GM23338 (cell line): ENCODE data around the gene ATXN7L1. TPM values are rescaled to one million over a fixed set of nuclear protein-coding genes. Genes with fewer than 3 reads are reported as not detected.

Experiments used
- ATAC-seq: fragments of 200-7000 bp; cut with Tn5 transposase; 3 replicates; pipeline ENCODE4 v1.9.1; 2020
- DNase-seq: peaks from one replicate; pipeline ENCODE4 v3.0.0-alpha.2; 2015; ENCODE audit warnings: low spot score
- H2AFZ ChIP-seq: fragments of 200-600 bp; sonication (generic); 2 replicates; pipeline ENCODE4 v1.8.0; 2016; ENCODE audit warnings: antibody characterized with exemption, mild to moderate bottlenecking, moderate library complexity
- H3F3A ChIP-seq: fragments of 200-600 bp; sonication (generic); replicated peaks from 2 replicates; pipeline ENCODE4 v1.8.0; 2017; ENCODE audit warnings: antibody characterized with exemption, mixed run types, low read depth
- H3K27ac ChIP-seq: fragments of 200-600 bp; sonication (generic); 2 replicates; pipeline ENCODE4 v1.6.1; 2016; ENCODE audit warnings: low read depth
- H3K27me3 ChIP-seq: fragments of 200-600 bp; sonication (generic); 2 replicates; pipeline ENCODE4 v1.8.0; 2016; ENCODE audit warnings: mild to moderate bottlenecking, mixed run types, moderate library complexity; ENCODE audit not compliant: insufficient read depth
- H3K36me3 ChIP-seq: fragments of 200-600 bp; sonication (generic); 2 replicates; pipeline ENCODE4 v1.8.0; 2016; ENCODE audit warnings: mild to moderate bottlenecking; ENCODE audit not compliant: insufficient read depth
- H3K4me1 ChIP-seq: fragments of 200-600 bp; sonication (generic); 2 replicates; pipeline ENCODE4 v1.8.0; 2016; ENCODE audit warnings: mild to moderate bottlenecking, moderate library complexity; ENCODE audit not compliant: insufficient read depth
- H3K4me2 ChIP-seq: fragments of 200-600 bp; sonication (generic); 2 replicates; pipeline ENCODE4 v1.7.1; 2017; ENCODE audit warnings: mixed run types
- H3K4me3 ChIP-seq: fragments of 200-600 bp; sonication (generic); 2 replicates; pipeline ENCODE4 v1.6.1; 2016; ENCODE audit warnings: mixed run types
- H3K79me2 ChIP-seq: fragments of 200-600 bp; sonication (generic); replicated peaks from 2 replicates; pipeline ENCODE4 v1.8.0; 2017; ENCODE audit warnings: mild to moderate bottlenecking; ENCODE audit not compliant: insufficient read depth
- H3K9me2 ChIP-seq: fragments of 200-600 bp; sonication (generic); 2 replicates; pipeline ENCODE4 v1.8.0; 2017; ENCODE audit not compliant: insufficient read depth
- H4K20me1 ChIP-seq: fragments of 200-600 bp; sonication (generic); replicated peaks from 2 replicates; pipeline ENCODE4 v1.8.0; 2017; ENCODE audit warnings: mild to moderate bottlenecking; ENCODE audit not compliant: insufficient read depth
- H3K27ac Mint-ChIP-seq: 2 replicates; pipeline ENCODE4 v1.8.0; 2020; ENCODE audit warnings: inconsistent platforms, mild to moderate bottlenecking, moderate library complexity, mixed read lengths
- H3K27me3 Mint-ChIP-seq: 3 replicates; pipeline ENCODE4 v1.8.0; 2022; ENCODE audit warnings: low read depth, mild to moderate bottlenecking, moderate library complexity, mixed read lengths, inconsistent platforms; ENCODE audit not compliant: insufficient read depth, poor library complexity
- H3K36me3 Mint-ChIP-seq: 3 replicates; pipeline ENCODE4 v1.8.0; 2021; ENCODE audit warnings: low read depth, mild to moderate bottlenecking, inconsistent platforms, moderate library complexity, mixed read lengths
- H3K4me1 Mint-ChIP-seq: 3 replicates; pipeline ENCODE4 v1.8.0; 2020; ENCODE audit warnings: mild to moderate bottlenecking, inconsistent platforms, mixed read lengths
- H3K4me3 Mint-ChIP-seq: 3 replicates; pipeline ENCODE4 v1.8.0; 2021; ENCODE audit warnings: moderate library complexity, mild to moderate bottlenecking, inconsistent platforms, mixed read lengths
- H3K9me3 Mint-ChIP-seq: 3 replicates; pipeline ENCODE4 v1.8.0; 2020; ENCODE audit warnings: moderate library complexity, mild to moderate bottlenecking, inconsistent platforms, mixed read lengths
- EZH2phosphoT487 ChIP-seq: fragments of 200-600 bp; sonication (generic); IDR thresholded peaks from one replicate; pipeline ENCODE4 v1.8.1; 2018; ENCODE audit warnings: antibody characterized with exemption; ENCODE audit not compliant: unreplicated experiment
- NANOG ChIP-seq: IDR thresholded peaks from 2 replicates; pipeline ENCODE4 v1.6.1; 2016; ENCODE audit warnings: antibody characterized with exemption, borderline replicate concordance
- POLR2AphosphoS5 ChIP-seq: IDR thresholded peaks from 2 replicates; pipeline ENCODE4 v1.6.1; 2016; ENCODE audit warnings: antibody characterized with exemption, low read depth
- ZNF331 ChIP-seq: fragments of 250-450 bp; sonication (Bioruptor Pico); IDR thresholded peaks from 2 replicates; pipeline ENCODE4 v1.5.0; 2020; ENCODE audit warnings: low read depth, mild to moderate bottlenecking, moderate library complexity
- polyA plus RNA-seq: library from polyadenylated mRNA; unstranded; fragments of >200 nt; fragmentation: Nextera tagmentation; extraction: Ambion mirVana; gene quantifications from 2 replicates; pipeline ENCODE4 v1.2.1, GENCODE V29; 2016
- total RNA-seq: library from RNA; depleted of rRNA; stranded (reverse); fragments of >200 nt; shearing (Covaris generic); gene quantifications from 2 replicates; pipeline ENCODE4 v1.2.3, GENCODE V29; 2014
- TF ChIP-seq, protein P1 (sequence below): IDR thresholded peaks from one replicate; pipeline ENCODE4 v1.6.1; 2018; ENCODE audit warnings: antibody characterized with exemption; ENCODE audit not compliant: unreplicated experiment
- TF ChIP-seq, protein P2 (sequence below): fragments of 250-450 bp; sonication (Bioruptor Pico); IDR thresholded peaks from 2 replicates; pipeline ENCODE4 v1.5.0; 2020; ENCODE audit warnings: mild to moderate bottlenecking, moderate library complexity

The ATXN7L1 gene
- total and polyA plus RNA-seq, 2 experiments from 2014 or later = 22.8 to 29.8 TPM

DNA sequence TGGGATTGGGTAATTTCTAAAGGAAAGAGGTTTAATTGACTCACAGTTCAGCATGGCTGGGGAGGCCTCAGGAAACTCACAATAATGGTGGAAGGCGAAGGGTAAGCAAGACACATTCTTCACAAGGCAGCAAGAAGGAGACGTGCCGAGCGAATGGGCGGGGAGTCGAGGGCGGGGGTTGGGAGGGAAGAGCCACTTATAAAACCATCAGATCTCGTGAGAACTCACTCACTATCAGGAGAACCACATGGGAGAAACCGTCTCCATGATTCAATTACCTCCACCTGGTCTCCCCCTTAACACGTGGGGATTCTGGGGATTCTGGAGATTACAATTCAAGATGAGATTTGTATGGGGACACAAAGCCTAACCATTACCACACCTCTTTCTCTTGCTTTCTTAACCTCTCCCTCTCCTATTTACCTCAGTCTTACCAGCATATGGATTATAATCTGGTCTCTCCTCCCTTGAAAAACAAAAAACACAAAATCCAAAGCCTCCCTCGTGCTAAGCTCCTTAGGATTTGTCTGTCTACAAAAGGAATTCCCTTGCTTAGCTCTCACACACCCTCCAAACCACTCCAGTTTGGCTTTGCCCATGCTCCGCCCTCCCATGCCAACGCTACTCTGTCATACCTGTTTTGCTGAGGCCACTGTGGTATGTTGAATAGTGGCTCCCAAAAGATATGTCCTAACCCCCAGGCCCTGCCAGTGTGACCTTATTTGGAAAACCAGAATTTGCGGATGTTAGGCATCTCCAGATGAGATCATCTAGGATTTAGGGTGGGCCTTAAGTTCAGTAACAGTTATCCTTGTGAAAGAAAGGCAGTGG lies 275.5 kb downstream of the ATXN7L1 start:
- no peak overlapping the region for H2AFZ ChIP-seq
- H3K9me2 ChIP-seq = peaks cover 8% of the 10 kb centered on the region; the same call in 1 of the 2 replicates
- no peak for TF ChIP-seq NANOG
- TF ChIP-seq, protein P1, sequence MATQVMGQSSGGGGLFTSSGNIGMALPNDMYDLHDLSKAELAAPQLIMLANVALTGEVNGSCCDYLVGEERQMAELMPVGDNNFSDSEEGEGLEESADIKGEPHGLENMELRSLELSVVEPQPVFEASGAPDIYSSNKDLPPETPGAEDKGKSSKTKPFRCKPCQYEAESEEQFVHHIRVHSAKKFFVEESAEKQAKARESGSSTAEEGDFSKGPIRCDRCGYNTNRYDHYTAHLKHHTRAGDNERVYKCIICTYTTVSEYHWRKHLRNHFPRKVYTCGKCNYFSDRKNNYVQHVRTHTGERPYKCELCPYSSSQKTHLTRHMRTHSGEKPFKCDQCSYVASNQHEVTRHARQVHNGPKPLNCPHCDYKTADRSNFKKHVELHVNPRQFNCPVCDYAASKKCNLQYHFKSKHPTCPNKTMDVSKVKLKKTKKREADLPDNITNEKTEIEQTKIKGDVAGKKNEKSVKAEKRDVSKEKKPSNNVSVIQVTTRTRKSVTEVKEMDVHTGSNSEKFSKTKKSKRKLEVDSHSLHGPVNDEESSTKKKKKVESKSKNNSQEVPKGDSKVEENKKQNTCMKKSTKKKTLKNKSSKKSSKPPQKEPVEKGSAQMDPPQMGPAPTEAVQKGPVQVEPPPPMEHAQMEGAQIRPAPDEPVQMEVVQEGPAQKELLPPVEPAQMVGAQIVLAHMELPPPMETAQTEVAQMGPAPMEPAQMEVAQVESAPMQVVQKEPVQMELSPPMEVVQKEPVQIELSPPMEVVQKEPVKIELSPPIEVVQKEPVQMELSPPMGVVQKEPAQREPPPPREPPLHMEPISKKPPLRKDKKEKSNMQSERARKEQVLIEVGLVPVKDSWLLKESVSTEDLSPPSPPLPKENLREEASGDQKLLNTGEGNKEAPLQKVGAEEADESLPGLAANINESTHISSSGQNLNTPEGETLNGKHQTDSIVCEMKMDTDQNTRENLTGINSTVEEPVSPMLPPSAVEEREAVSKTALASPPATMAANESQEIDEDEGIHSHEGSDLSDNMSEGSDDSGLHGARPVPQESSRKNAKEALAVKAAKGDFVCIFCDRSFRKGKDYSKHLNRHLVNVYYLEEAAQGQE = no peak
- DNase-seq = peak; percentile 45
- no peak overlapping the region for H3K4me3 ChIP-seq
- H3F3A ChIP-seq = no peaks in the 10 kb centered on the region
- ATAC-seq = peak; percentile 38
- peaks cover 34% of the 10 kb centered on the region for H3K4me1 Mint-ChIP-seq
- H3K27me3 ChIP-seq = no peaks in the 10 kb centered on the region
- H3K4me2 ChIP-seq = peak overlapping the region; percentile 23; the same call in 1 of the 2 replicates
- H3K4me1 ChIP-seq = peaks cover 15% of the 10 kb centered on the region
- no peaks in the 10 kb centered on the region for H3K36me3 ChIP-seq
- H3K4me3 Mint-ChIP-seq = no peak overlapping the region
- peaks cover 17% of the 10 kb centered on the region for H3K27me3 Mint-ChIP-seq
- H4K20me1 ChIP-seq = no peaks in the 10 kb centered on the region
- peaks cover 13% of the 10 kb centered on the region for H3K36me3 Mint-ChIP-seq
- H3K27ac Mint-ChIP-seq = peak overlapping the region; percentile 23
- H3K79me2 ChIP-seq = no peaks in the 10 kb centered on the region
- H3K27ac ChIP-seq = peak overlapping the region; percentile 34
- H3K9me3 Mint-ChIP-seq = peaks cover 9% of the 10 kb centered on the region; the same call in 1 of the 3 replicates

DNA sequence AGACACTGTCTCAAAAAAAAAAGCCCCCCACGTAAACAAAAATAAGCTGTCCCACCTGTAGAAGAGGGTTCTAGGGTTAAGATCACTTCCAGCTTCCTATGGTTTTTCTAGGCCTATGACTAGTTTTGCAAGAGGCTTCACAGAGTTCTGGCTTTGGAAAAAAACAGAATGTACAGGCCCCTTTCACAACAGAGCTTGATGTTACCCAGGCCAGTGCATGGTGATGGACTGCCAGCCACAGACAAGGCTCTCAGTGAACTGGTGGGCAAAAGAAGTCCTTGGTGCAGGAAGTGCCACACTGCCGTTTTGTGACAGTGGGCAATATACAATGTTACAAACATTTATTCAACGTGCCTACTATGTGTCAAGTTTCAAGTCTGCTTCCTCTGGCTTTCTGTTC lies 276.8 kb downstream of the ATXN7L1 start:
- H3K4me1 Mint-ChIP-seq = peaks cover 40% of the 10 kb centered on the region
- H3K27ac Mint-ChIP-seq = no peak overlapping the region
- peaks cover 9% of the 10 kb centered on the region; the same call in 1 of the 3 replicates for H3K9me3 Mint-ChIP-seq
- Histone ChIP-seq H3K27me3 (no peaks in the 10 kb centered on the region), H3K4me1 (peaks cover 15% of the 10 kb centered on the region), H4K20me1 (no peaks in the 10 kb centered on the region), H3K4me3 (no peak overlapping the region), H3K36me3 (no peaks in the 10 kb centered on the region), H3K27ac (no peak overlapping the region), H3K4me2 (no peak overlapping the region), H3K79me2 (no peaks in the 10 kb centered on the region), H2AFZ (no peak overlapping the region), H3F3A (no peaks in the 10 kb centered on the region), H3K9me2 (peaks cover 8% of the 10 kb centered on the region; the same call in 1 of the 2 replicates)
- ATAC-seq = no peak
- no peak for TF ChIP-seq EZH2phosphoT487
- no peak for TF ChIP-seq ZNF331
- no peak for TF ChIP-seq POLR2AphosphoS5
- TF ChIP-seq NANOG = no peak
- TF ChIP-seq, protein P2, sequence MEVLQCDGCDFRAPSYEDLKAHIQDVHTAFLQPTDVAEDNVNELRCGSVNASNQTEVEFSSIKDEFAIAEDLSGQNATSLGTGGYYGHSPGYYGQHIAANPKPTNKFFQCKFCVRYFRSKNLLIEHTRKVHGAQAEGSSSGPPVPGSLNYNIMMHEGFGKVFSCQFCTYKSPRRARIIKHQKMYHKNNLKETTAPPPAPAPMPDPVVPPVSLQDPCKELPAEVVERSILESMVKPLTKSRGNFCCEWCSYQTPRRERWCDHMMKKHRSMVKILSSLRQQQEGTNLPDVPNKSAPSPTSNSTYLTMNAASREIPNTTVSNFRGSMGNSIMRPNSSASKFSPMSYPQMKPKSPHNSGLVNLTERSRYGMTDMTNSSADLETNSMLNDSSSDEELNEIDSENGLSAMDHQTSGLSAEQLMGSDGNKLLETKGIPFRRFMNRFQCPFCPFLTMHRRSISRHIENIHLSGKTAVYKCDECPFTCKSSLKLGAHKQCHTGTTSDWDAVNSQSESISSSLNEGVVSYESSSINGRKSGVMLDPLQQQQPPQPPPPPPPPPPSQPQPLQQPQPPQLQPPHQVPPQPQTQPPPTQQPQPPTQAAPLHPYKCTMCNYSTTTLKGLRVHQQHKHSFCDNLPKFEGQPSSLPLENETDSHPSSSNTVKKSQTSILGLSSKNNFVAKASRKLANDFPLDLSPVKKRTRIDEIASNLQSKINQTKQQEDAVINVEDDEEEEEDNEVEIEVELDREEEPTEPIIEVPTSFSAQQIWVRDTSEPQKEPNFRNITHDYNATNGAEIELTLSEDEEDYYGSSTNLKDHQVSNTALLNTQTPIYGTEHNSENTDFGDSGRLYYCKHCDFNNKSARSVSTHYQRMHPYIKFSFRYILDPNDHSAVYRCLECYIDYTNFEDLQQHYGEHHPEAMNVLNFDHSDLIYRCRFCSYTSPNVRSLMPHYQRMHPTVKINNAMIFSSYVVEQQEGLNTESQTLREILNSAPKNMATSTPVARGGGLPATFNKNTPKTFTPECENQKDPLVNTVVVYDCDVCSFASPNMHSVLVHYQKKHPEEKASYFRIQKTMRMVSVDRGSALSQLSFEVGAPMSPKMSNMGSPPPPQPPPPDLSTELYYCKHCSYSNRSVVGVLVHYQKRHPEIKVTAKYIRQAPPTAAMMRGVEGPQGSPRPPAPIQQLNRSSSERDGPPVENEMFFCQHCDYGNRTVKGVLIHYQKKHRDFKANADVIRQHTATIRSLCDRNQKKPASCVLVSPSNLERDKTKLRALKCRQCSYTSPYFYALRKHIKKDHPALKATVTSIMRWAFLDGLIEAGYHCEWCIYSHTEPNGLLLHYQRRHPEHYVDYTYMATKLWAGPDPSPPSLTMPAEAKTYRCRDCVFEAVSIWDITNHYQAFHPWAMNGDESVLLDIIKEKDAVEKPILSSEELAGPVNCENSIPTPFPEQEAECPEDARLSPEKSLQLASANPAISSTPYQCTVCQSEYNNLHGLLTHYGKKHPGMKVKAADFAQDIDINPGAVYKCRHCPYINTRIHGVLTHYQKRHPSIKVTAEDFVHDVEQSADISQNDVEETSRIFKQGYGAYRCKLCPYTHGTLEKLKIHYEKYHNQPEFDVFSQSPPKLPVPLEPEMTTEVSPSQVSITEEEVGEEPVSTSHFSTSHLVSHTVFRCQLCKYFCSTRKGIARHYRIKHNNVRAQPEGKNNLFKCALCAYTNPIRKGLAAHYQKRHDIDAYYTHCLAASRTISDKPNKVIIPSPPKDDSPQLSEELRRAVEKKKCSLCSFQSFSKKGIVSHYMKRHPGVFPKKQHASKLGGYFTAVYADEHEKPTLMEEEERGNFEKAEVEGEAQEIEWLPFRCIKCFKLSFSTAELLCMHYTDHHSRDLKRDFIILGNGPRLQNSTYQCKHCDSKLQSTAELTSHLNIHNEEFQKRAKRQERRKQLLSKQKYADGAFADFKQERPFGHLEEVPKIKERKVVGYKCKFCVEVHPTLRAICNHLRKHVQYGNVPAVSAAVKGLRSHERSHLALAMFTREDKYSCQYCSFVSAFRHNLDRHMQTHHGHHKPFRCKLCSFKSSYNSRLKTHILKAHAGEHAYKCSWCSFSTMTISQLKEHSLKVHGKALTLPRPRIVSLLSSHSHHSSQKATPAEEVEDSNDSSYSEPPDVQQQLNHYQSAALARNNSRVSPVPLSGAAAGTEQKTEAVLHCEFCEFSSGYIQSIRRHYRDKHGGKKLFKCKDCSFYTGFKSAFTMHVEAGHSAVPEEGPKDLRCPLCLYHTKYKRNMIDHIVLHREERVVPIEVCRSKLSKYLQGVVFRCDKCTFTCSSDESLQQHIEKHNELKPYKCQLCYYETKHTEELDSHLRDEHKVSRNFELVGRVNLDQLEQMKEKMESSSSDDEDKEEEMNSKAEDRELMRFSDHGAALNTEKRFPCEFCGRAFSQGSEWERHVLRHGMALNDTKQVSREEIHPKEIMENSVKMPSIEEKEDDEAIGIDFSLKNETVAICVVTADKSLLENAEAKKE (CRISPR knock-in tag) = no peak
- TF ChIP-seq, protein P1 = no peak
- no peak overlapping the region for H3K4me3 Mint-ChIP-seq
- no peak for DNase-seq
- peaks cover 13% of the 10 kb centered on the region for H3K36me3 Mint-ChIP-seq
- H3K27me3 Mint-ChIP-seq = peaks cover 17% of the 10 kb centered on the region
